IMR-90 (cell line): Measurements from ENCODE around the gene MEPE. TPM values are rescaled to one million over a fixed set of nuclear protein-coding genes. Genes with fewer than 3 reads are reported as not detected.

Experiments
- ATAC-seq: fragments of 200-7000 bp; cut with Tn5 transposase; 2 replicates; pipeline ENCODE4 v1.9.1; 2020; ENCODE audit warnings: low read depth, mild to moderate bottlenecking, moderate library complexity
- BruUV-seq: library from RNA; stranded (reverse); fragments of 400-500 nt; replicated peaks from 2 replicates; lab custom pipeline; 2021; lab: Mats Ljungman, UMichigan
- CTCF ChIA-PET: fragments of 300-600 bp; formaldehyde crosslinking; extraction: SDS; loops from one replicate; lab custom pipeline; 2021; ENCODE audit warnings: antibody characterized with exemption; lab: Yijun Ruan, JAX
- POLR2A ChIA-PET: fragments of 300-600 bp; sonication (Branson Sonifier 250); formaldehyde crosslinking; loops from one replicate; lab custom pipeline; 2022; ENCODE audit warnings: antibody characterized with exemption; ENCODE audit not compliant: unreplicated experiment; lab: Charles Lee
- DNase-seq: peaks from one replicate; pipeline ENCODE4 v3.0.0; 2013
- H2AFZ ChIP-seq: replicated peaks from 2 replicates; pipeline ENCODE3; 2013; ENCODE audit warnings: low read length, mild to moderate bottlenecking; ENCODE audit not compliant: poor library complexity
- H2AK5ac ChIP-seq: 2 replicates; pipeline ENCODE4 v1.6.1; 2013; ENCODE audit warnings: low read depth, low read length, inconsistent platforms
- H2AK9ac ChIP-seq: replicated peaks from 2 replicates; pipeline ENCODE3; 2013; ENCODE audit warnings: mild to moderate bottlenecking, low read depth, low read length, moderate library complexity; ENCODE audit not compliant: poor library complexity
- H2BK120ac ChIP-seq: 2 replicates; pipeline ENCODE4 v1.6.1; 2013; ENCODE audit warnings: low read depth, low read length, inconsistent platforms
- H2BK15ac ChIP-seq: 3 replicates; pipeline ENCODE4 v1.6.1; 2013; ENCODE audit warnings: low read depth, low read length, inconsistent platforms
- H2BK20ac ChIP-seq: 2 replicates; pipeline ENCODE4 v1.6.1; 2013; ENCODE audit warnings: low read depth, mild to moderate bottlenecking, inconsistent platforms, low read length, moderate library complexity
- H2BK5ac ChIP-seq: 2 replicates; pipeline ENCODE4 v1.6.1; 2013; ENCODE audit warnings: mild to moderate bottlenecking, low read depth, low read length, inconsistent platforms; ENCODE audit not compliant: poor library complexity, severe bottlenecking
- H3K14ac ChIP-seq: replicated peaks from 2 replicates; pipeline ENCODE4 v1.6.1; 2013; ENCODE audit warnings: low read depth, low read length, inconsistent platforms
- H3K18ac ChIP-seq: 2 replicates; pipeline ENCODE4 v1.6.1; 2013; ENCODE audit warnings: low read depth, low read length, control low read depth
- H3K23ac ChIP-seq: 2 replicates; pipeline ENCODE4 v1.6.1; 2013; ENCODE audit warnings: low read depth, low read length, inconsistent platforms
- H3K27ac ChIP-seq: 2 replicates; pipeline ENCODE4 v1.5.1; 2013; ENCODE audit warnings: mild to moderate bottlenecking, control low read depth, low read length; ENCODE audit not compliant: insufficient read depth
- H3K27me3 ChIP-seq: 2 replicates; pipeline ENCODE4 v1.6.1; 2013; ENCODE audit warnings: low read length; ENCODE audit not compliant: control insufficient read depth, insufficient read depth
- H3K36me3 ChIP-seq: 2 replicates; pipeline ENCODE4 v1.6.1; 2013; ENCODE audit warnings: low read length, mixed read lengths; ENCODE audit not compliant: control insufficient read depth, insufficient read depth
- H3K4ac ChIP-seq: 2 replicates; pipeline ENCODE4 v1.6.1; 2013; ENCODE audit warnings: low read depth, low read length, inconsistent platforms
- H3K4me1 ChIP-seq: 2 replicates; pipeline ENCODE4 v1.6.1; 2013; ENCODE audit warnings: low read length, mixed read lengths; ENCODE audit not compliant: control insufficient read depth, insufficient read depth
- H3K4me2 ChIP-seq: 2 replicates; pipeline ENCODE4 v1.6.1; 2013; ENCODE audit warnings: low read depth, mild to moderate bottlenecking, control low read depth, low read length, moderate library complexity
- H3K4me3 ChIP-seq: 2 replicates; pipeline ENCODE4 v1.5.1; 2013; ENCODE audit warnings: low read depth, mild to moderate bottlenecking, control low read depth, low read length, moderate library complexity; ENCODE audit not compliant: insufficient read depth
- H3K56ac ChIP-seq: 2 replicates; pipeline ENCODE4 v1.6.1; 2013; ENCODE audit warnings: low read length, inconsistent platforms; ENCODE audit not compliant: insufficient read depth; ENCODE audit errors: extremely low read depth
- H3K79me1 ChIP-seq, 2 experiments: 2 replicates each; pipeline ENCODE4 v1.6.1; 2013; ENCODE audit warnings: low read length in 2 of 2, inconsistent platforms in 1 of 2, low read depth in 1 of 2
- H3K9ac ChIP-seq: 2 replicates; pipeline ENCODE4 v1.6.1; 2013; ENCODE audit warnings: low read depth, low read length, control low read depth
- H3K9me1 ChIP-seq: 2 replicates; pipeline ENCODE4 v1.6.1; 2013; ENCODE audit warnings: low read length, inconsistent platforms; ENCODE audit not compliant: insufficient read depth
- H3K9me3 ChIP-seq: 2 replicates; pipeline ENCODE4 v1.6.1; 2013; ENCODE audit warnings: low read length; ENCODE audit not compliant: control insufficient read depth, insufficient read depth
- H4K20me1 ChIP-seq: 2 replicates; pipeline ENCODE4 v1.6.1; 2013; ENCODE audit warnings: low read length, inconsistent platforms; ENCODE audit not compliant: insufficient read depth
- H4K5ac ChIP-seq: 2 replicates; pipeline ENCODE4 v1.6.1; 2013; ENCODE audit warnings: mild to moderate bottlenecking, low read depth, low read length, control low read depth
- H4K8ac ChIP-seq, 2 experiments: 2 replicates each; pipeline ENCODE4 v1.6.1; 2013; ENCODE audit warnings: low read depth in 2 of 2, low read length in 2 of 2, control low read depth in 1 of 2, inconsistent platforms in 1 of 2
- H4K91ac ChIP-seq: 2 replicates; pipeline ENCODE4 v1.6.1; 2013; ENCODE audit warnings: low read depth, low read length, inconsistent platforms; ENCODE audit not compliant: insufficient read depth
- CHD1 ChIP-seq: IDR thresholded peaks from 2 replicates; pipeline ENCODE4 v1.6.1; 2012; ENCODE audit warnings: low read depth, low read length, improper control_type of control experiment
- FOS ChIP-seq: fragments of 150-350 bp; IDR thresholded peaks from 2 replicates; pipeline ENCODE4 v1.6.1; 2016; ENCODE audit warnings: low read depth, low read length
- RAD21 ChIP-seq: IDR thresholded peaks from 2 replicates; pipeline ENCODE4 v1.6.1; 2012; ENCODE audit warnings: low read length, improper control_type of control experiment
- SMC3 ChIP-seq: fragments of 150-350 bp; IDR thresholded peaks from 2 replicates; pipeline ENCODE4 v1.6.1; 2016; ENCODE audit warnings: low read depth, mild to moderate bottlenecking, antibody characterized with exemption, low read length, moderate library complexity
- WGBS, 2 experiments: methylation state at CpG; one replicate each; pipeline versions ENCODE4 v1.1.5 to v1.1.7; 2013; ENCODE audit warnings: missing lambda C conversion rate in 2 of 2; ENCODE audit not compliant: insufficient read length in 1 of 2; ENCODE audit errors: extremely low coverage in 2 of 2; 5-methylcytosine and 5-hydroxymethylcytosine counted together
- dilution Hi-C: fragments of 300-500 bp; cut with HindIII; formaldehyde crosslinking; loops from one replicate; pipeline ENCODE4 v1.14.3; 2018; ENCODE audit warnings: low sequenced_read_pairs; ENCODE audit not compliant: unreplicated experiment
- in situ Hi-C: fragments of 300-500 bp; cut with MboI; formaldehyde crosslinking; loops from 3 replicates; pipeline ENCODE4 v1.14.3; 2019; ENCODE audit warnings: low sequenced_read_pairs, inconsistent platforms, mixed read lengths
- intact Hi-C: fragments of 100-400 bp; cut with micrococcal nuclease; formaldehyde crosslinking; loops from 2 replicates; pipeline ENCODE4 v1.10.0; 2022
- polyA plus RNA-seq, 3 experiments: library from polyadenylated mRNA; depleted of rRNA; stranded (reverse); fragments of >200 nt; gene quantifications; 2 replicates each; pipeline ENCODE4 v1.2.3, GENCODE V29; 2012; ENCODE audit warnings: low replicate concordance in 1 of 3
- total RNA-seq: library from RNA; depleted of rRNA; stranded (reverse); fragments of >200 nt; gene quantifications from 2 replicates; pipeline ENCODE4 v1.2.3, GENCODE V29; 2012
- TF ChIP-seq, protein P1 (sequence below): conservative IDR thresholded peaks from 2 replicates; pipeline ENCODE4 v1.5.1; 2012; ENCODE audit warnings: mild to moderate bottlenecking, low read depth, low read length, improper control_type of control experiment

Gene MEPE
- total and polyA plus RNA-seq, 2 of the 4 experiments (the other 2 are of a cell fraction), result not detected

DNA sequence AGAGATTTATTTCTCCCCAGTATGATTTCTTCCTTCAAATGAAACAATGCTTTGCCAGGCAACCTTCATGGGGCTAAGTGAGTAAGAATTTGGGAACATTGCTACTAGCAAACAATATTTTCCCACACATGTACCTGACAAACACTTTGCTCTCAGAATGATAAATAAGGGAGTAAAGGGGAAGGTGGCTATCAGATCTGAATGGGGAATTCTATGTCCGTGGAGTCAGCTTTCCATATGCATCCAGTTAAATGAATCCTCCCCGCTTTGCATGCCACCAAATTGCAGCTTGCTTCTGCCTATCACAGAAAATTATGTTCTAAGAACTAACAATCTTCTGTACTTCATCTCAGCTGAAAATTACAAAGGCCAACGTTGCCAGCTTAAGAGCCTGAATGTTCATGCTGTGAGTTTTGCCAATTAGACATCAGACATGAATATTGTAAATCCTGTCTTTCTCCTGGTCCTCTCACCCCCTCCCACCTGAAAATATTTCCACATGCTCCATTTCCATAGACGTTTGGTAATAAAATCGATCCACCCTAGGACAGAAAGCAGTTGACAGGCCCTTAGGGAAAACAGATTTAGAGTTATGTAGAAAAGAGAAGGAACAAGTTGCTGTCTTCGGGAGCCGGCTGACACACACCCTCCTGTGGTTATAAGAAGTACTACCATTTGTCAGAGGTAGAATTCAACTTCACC, 6.3 kb downstream of the MEPE start:
- no TSS peak for BruUV-seq
- Histone ChIP-seq H3K56ac (no peak overlapping the region), H4K8ac (no peak overlapping the region), H2BK15ac (no peak overlapping the region), H4K91ac (no peak overlapping the region), H2AK5ac (no peak overlapping the region), H2BK5ac (no peak overlapping the region), H3K18ac (no peak overlapping the region), H3K4me2 (no peak overlapping the region), H3K9me3 (no peaks in the 10 kb centered on the region), H2BK20ac (no peak overlapping the region), H3K79me1 (no peaks in the 10 kb centered on the region), H3K4me1 (no peaks in the 10 kb centered on the region), H3K23ac (no peak overlapping the region), H3K36me3 (no peaks in the 10 kb centered on the region), H3K9me1 (no peaks in the 10 kb centered on the region), H2AK9ac (no peak overlapping the region), H4K20me1 (no peaks in the 10 kb centered on the region), H2AFZ (no peak overlapping the region), H3K4me3 (no peak overlapping the region), H3K14ac (no peak overlapping the region), H3K27me3 (peaks cover 5% of the 10 kb centered on the region), H3K27ac (no peak overlapping the region), H2BK120ac (no peak overlapping the region), H3K9ac (no peak overlapping the region), H4K5ac (no peak overlapping the region), H3K4ac (no peak overlapping the region)
- ATAC-seq (peak; percentile 82), DNase-seq (peak; percentile 49)
- intact Hi-C loops, result loop anchor here (1.0 to 5.0 kb wide), 3 partner anchors 160 to 568 kb away; no protein-coding TSS in a partner anchor
- WGBS, 2 experiments, result no CpG with 5 or more reads among the region's 7 CpGs
- POLR2A ChIA-PET, result no interaction called here
- in situ Hi-C loops, result loop anchor here (5.0 kb wide), 1 partner anchor 157 kb away; no protein-coding TSS in a partner anchor
- dilution Hi-C loops, result no loop called here
- TF ChIP-seq CHD1, result no peak
- TF ChIP-seq FOS, result 0 out of 2 replicates have a peak, but pooled peaks have one; percentile 2
- TF ChIP-seq SMC3, result peak; percentile 78
- TF ChIP-seq, protein P1, sequence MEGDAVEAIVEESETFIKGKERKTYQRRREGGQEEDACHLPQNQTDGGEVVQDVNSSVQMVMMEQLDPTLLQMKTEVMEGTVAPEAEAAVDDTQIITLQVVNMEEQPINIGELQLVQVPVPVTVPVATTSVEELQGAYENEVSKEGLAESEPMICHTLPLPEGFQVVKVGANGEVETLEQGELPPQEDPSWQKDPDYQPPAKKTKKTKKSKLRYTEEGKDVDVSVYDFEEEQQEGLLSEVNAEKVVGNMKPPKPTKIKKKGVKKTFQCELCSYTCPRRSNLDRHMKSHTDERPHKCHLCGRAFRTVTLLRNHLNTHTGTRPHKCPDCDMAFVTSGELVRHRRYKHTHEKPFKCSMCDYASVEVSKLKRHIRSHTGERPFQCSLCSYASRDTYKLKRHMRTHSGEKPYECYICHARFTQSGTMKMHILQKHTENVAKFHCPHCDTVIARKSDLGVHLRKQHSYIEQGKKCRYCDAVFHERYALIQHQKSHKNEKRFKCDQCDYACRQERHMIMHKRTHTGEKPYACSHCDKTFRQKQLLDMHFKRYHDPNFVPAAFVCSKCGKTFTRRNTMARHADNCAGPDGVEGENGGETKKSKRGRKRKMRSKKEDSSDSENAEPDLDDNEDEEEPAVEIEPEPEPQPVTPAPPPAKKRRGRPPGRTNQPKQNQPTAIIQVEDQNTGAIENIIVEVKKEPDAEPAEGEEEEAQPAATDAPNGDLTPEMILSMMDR, result peak; percentile 68
- TF ChIP-seq RAD21, result peak; percentile 75
- CTCF ChIA-PET, result interaction anchor here (1.3 to 3.6 kb wide), 3 partner anchors 10 to 161 kb away, joined by 3 to 20 read pairs (median 5); no protein-coding TSS in a partner anchor
